SK-MEL-5 (cell line): ENCODE measurements around the gene PDZRN4. TPM values are rescaled to one million over a fixed set of nuclear protein-coding genes. Genes with fewer than 3 reads are reported as not detected.

ENCODE experiments used
- DNase-seq: peaks from one replicate; pipeline ENCODE4 v3.0.0-alpha.2; 2016; ENCODE audit warnings: low read depth, low spot score
- in situ Hi-C: cut with HindIII; loops from 2 replicates; pipeline ENCODE4 v1.10.0; 2016; ENCODE audit warnings: low sequenced_read_pairs, high pct_unique_total_duplicates, low pct_unique_long_range_greater_than_20kb
- total RNA-seq: library from RNA; depleted of rRNA; stranded (reverse); fragments of >200 nt; shearing (Covaris generic); gene quantifications from 2 replicates; pipeline ENCODE4 v1.2.3, GENCODE V29; 2014

Gene PDZRN4
- total RNA-seq, 1 experiment from 2014 or later = not detected

GRCh38 chr12:41462312-41462711 lies 274.2 kb downstream of the PDZRN4 start:
- no peak for DNase-seq
- in situ Hi-C loops = no loop called here

GRCh38 chr12:41465526-41465925 lies 277.4 kb downstream of the PDZRN4 start:
- DNase-seq = peak; percentile 21
- in situ Hi-C loops = no loop called here

GRCh38 chr12:41466300-41466699 lies 278.2 kb downstream of the PDZRN4 start:
- in situ Hi-C loops = no loop called here
- DNase-seq = no peak

GRCh38 chr12:41466802-41467201 lies 278.7 kb downstream of the PDZRN4 start:
- in situ Hi-C loops = no loop called here
- DNase-seq = peak; percentile 6

GRCh38 chr12:41467591-41468325 lies 279.6 kb downstream of the PDZRN4 start:
- in situ Hi-C loops = no loop called here
- DNase-seq = no peak

- no peak for DNase-seq
- in situ Hi-C loops = no loop called here
These were observed 280.2 kb downstream of the PDZRN4 start for GRCh38 chr12:41468341-41468740.

GRCh38 chr12:41468756-41469155 lies 280.6 kb downstream of the PDZRN4 start:
- no peak for DNase-seq
- in situ Hi-C loops = no loop called here

- in situ Hi-C loops = no loop called here
These were observed 285.3 kb downstream of the PDZRN4 start for GRCh38 chr12:41473441-41473840.

GRCh38 chr12:41474001-41474400 lies 285.9 kb downstream of the PDZRN4 start:
- DNase-seq = no peak
- in situ Hi-C loops = no loop called here

More at GRCh38 chr12:41473441-41473840, 285.3 kb downstream of the PDZRN4 start:
- no peak for DNase-seq

- in situ Hi-C loops = no loop called here
- no peak for DNase-seq
These were observed 288.6 kb downstream of the PDZRN4 start for GRCh38 chr12:41476499-41477439.

GRCh38 chr12:41479426-41479825 lies 291.3 kb downstream of the PDZRN4 start:
- in situ Hi-C loops = no loop called here
- DNase-seq = no peak

GRCh38 chr12:41485203-41485602 lies 297.1 kb downstream of the PDZRN4 start:
- no peak for DNase-seq
- in situ Hi-C loops = no loop called here

GRCh38 chr12:41486718-41487117 lies 298.6 kb downstream of the PDZRN4 start:
- no peak for DNase-seq
- in situ Hi-C loops = no loop called here

GRCh38 chr12:41496009-41496408 lies 307.9 kb downstream of the PDZRN4 start:
- in situ Hi-C loops = no loop called here
- no peak for DNase-seq

GRCh38 chr12:41497409-41497808 lies 309.3 kb downstream of the PDZRN4 start:
- in situ Hi-C loops = no loop called here
- no peak for DNase-seq

- DNase-seq = no peak
- in situ Hi-C loops = no loop called here
These were observed 316.9 kb downstream of the PDZRN4 start for GRCh38 chr12:41504976-41505375.

GRCh38 chr12:41507286-41507685 lies 319.2 kb downstream of the PDZRN4 start:
- in situ Hi-C loops = no loop called here

GRCh38 chr12:41509271-41510055 lies 321.3 kb downstream of the PDZRN4 start:
- no peak for DNase-seq
- in situ Hi-C loops = no loop called here

More at GRCh38 chr12:41507286-41507685, 319.2 kb downstream of the PDZRN4 start:
- no peak for DNase-seq
